Measurements from ENCODE around the gene ZNF518A.

ZNF518A gene

DNA sequence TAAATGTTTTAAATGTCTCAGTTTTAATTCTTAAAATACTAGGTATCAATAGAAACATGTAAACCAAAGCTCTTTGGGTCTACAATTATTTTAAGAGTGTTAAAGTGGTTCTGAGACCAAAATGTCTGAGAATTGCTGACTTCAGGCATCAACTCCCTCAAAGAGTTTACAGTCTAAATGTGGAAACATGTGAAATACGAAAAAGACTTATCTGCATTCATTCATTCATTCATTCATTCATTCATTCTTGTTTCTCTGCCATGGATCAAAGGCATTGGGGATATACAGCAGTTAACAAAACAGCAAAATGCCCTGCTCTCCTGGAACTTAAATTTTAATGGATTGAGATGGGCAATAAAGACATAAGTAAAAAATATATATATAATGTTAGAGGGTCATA lies 71.4 kb downstream of the ZNF518A start:
- Histone ChIP-seq H3K36me3 (replicated peaks; ENCODE audit: insufficient read depth, low read length) (peaks cover 5% of the 10 kb centered on the region; the same call in 1 of the 2 replicates), H3K4me2 (ENCODE audit: low read depth, low read length) (no peak overlapping the region), H2AFZ (ENCODE audit: low read length) (no peak overlapping the region), H3K9me2 (replicated peaks; ENCODE audit: insufficient read depth, low read length) (no peaks in the 10 kb centered on the region), H3K79me2 (ENCODE audit: low read length) (no peaks in the 10 kb centered on the region), H3K9me3 (replicated peaks; ENCODE audit: insufficient read depth, low read length) (no peaks in the 10 kb centered on the region), H3K27me3 (replicated peaks; ENCODE audit: insufficient read depth, low read length) (no peaks in the 10 kb centered on the region), H3K4me3 (ENCODE audit: low read length) (no peak overlapping the region), H4K20me1 (ENCODE audit: insufficient read depth, low read length) (no peaks in the 10 kb centered on the region), H3K4me1 (ENCODE audit: low read length) (no peaks in the 10 kb centered on the region), H3F3A (ENCODE audit: insufficient read depth, low read length) (no peaks in the 10 kb centered on the region), H3K27ac (ENCODE audit: low read length) (no peak overlapping the region), H3K9ac (ENCODE audit: low read length) (no peak overlapping the region)
- no peak for DNase-seq
- no peak for TF ChIP-seq EZH2phosphoT487 (IDR thresholded peaks at IDR 0.05; ENCODE audit: low read length)
- TF ChIP-seq EZH2 (optimal IDR thresholded peaks at IDR 0.05; ENCODE audit: low read depth, low read length) = no peak
- TF ChIP-seq, protein P1, sequence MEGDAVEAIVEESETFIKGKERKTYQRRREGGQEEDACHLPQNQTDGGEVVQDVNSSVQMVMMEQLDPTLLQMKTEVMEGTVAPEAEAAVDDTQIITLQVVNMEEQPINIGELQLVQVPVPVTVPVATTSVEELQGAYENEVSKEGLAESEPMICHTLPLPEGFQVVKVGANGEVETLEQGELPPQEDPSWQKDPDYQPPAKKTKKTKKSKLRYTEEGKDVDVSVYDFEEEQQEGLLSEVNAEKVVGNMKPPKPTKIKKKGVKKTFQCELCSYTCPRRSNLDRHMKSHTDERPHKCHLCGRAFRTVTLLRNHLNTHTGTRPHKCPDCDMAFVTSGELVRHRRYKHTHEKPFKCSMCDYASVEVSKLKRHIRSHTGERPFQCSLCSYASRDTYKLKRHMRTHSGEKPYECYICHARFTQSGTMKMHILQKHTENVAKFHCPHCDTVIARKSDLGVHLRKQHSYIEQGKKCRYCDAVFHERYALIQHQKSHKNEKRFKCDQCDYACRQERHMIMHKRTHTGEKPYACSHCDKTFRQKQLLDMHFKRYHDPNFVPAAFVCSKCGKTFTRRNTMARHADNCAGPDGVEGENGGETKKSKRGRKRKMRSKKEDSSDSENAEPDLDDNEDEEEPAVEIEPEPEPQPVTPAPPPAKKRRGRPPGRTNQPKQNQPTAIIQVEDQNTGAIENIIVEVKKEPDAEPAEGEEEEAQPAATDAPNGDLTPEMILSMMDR (IDR thresholded peaks at IDR 0.05; ENCODE audit: low read length) = no peak

DNA sequence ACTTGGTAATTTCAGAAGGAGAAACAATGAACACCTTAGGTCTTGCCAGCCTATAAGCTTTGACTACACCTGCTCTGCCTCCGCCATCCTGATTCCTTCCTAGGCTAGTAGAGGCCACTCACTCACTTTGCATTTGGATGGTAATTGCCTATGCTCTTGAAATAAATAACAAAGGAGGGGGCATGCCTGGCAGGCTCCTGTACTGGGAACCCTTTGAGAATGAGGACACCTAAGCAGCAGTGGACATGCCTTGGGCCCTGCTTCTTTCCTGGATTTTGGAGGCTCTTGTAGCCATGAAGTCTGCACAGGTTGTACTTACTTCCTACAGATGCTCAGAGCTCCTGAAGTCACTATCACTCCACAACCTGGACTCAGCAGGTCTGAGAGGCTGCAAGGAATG lies 75.5 kb downstream of the ZNF518A start:
- Histone ChIP-seq H3K4me2 (ENCODE audit: low read depth, low read length) (no peak overlapping the region), H3K79me2 (ENCODE audit: low read length) (no peaks in the 10 kb centered on the region), H3K36me3 (replicated peaks; ENCODE audit: insufficient read depth, low read length) (peaks cover 4% of the 10 kb centered on the region; the same call in 1 of the 2 replicates), H3K4me3 (ENCODE audit: low read length) (no peak overlapping the region), H3K27ac (ENCODE audit: low read length) (no peak overlapping the region), H3K27me3 (replicated peaks; ENCODE audit: insufficient read depth, low read length) (no peaks in the 10 kb centered on the region), H3F3A (ENCODE audit: insufficient read depth, low read length) (peaks cover 14% of the 10 kb centered on the region), H4K20me1 (ENCODE audit: insufficient read depth, low read length) (no peaks in the 10 kb centered on the region), H3K4me1 (ENCODE audit: low read length) (peaks cover 17% of the 10 kb centered on the region), H3K9ac (ENCODE audit: low read length) (no peak overlapping the region), H3K9me2 (replicated peaks; ENCODE audit: insufficient read depth, low read length) (no peaks in the 10 kb centered on the region), H2AFZ (ENCODE audit: low read length) (no peak overlapping the region), H3K9me3 (replicated peaks; ENCODE audit: insufficient read depth, low read length) (no peaks in the 10 kb centered on the region)
- DNase-seq = no peak
- TF ChIP-seq, protein P1 (IDR thresholded peaks at IDR 0.05; ENCODE audit: low read length) = no peak
- no peak for TF ChIP-seq EZH2phosphoT487 (IDR thresholded peaks at IDR 0.05; ENCODE audit: low read length)
- TF ChIP-seq EZH2 (optimal IDR thresholded peaks at IDR 0.05; ENCODE audit: low read depth, low read length) = no peak

DNA sequence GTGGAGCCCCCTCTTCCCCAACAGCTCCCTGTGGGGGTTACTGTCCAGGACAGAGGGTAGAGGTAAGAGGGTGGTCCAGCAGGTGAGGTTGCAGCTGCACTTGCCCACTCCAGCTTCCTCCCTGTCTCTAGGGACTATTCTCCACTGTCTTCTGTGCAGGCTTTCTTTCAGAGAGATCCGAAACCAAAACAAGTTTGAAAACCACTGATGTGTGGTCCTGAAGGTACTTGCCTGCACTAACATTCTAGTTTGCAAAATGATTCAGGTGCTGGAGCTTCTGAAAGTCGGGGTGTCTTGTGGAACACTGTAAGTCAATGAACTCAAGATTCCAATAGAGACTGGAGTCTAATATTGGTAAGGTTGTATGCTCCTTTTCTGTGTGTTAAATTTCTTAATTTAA lies 78.2 kb downstream of the ZNF518A start:
- TF ChIP-seq EZH2 (optimal IDR thresholded peaks at IDR 0.05; ENCODE audit: low read depth, low read length) (no peak), EZH2phosphoT487 (IDR thresholded peaks at IDR 0.05; ENCODE audit: low read length) (no peak)
- TF ChIP-seq, protein P1 (IDR thresholded peaks at IDR 0.05; ENCODE audit: low read length) = no peak
- no peak overlapping the region for H2AFZ ChIP-seq (ENCODE audit: low read length)
- H3K9me3 ChIP-seq (replicated peaks; ENCODE audit: insufficient read depth, low read length) = no peaks in the 10 kb centered on the region
- no peaks in the 10 kb centered on the region for H3K79me2 ChIP-seq (ENCODE audit: low read length)
- no peaks in the 10 kb centered on the region for H4K20me1 ChIP-seq (ENCODE audit: insufficient read depth, low read length)
- H3K27me3 ChIP-seq (replicated peaks; ENCODE audit: insufficient read depth, low read length) = no peaks in the 10 kb centered on the region
- peaks cover 17% of the 10 kb centered on the region for H3K4me1 ChIP-seq (ENCODE audit: low read length)
- H3K9me2 ChIP-seq (replicated peaks; ENCODE audit: insufficient read depth, low read length) = no peaks in the 10 kb centered on the region
- H3K36me3 ChIP-seq (replicated peaks; ENCODE audit: insufficient read depth, low read length) = peaks cover 4% of the 10 kb centered on the region; the same call in 1 of the 2 replicates
- peak overlapping the region; percentile 44; the same call in 1 of the 2 replicates for H3K4me2 ChIP-seq (ENCODE audit: low read depth, low read length)
- no peak overlapping the region for H3K4me3 ChIP-seq (ENCODE audit: low read length)
- no peak overlapping the region for H3K9ac ChIP-seq (ENCODE audit: low read length)
- peak; percentile 89 for DNase-seq
- H3F3A ChIP-seq (ENCODE audit: insufficient read depth, low read length) = peaks cover 14% of the 10 kb centered on the region
- H3K27ac ChIP-seq (ENCODE audit: low read length) = peak overlapping the region; percentile 58; the same call in 1 of the 2 replicates

Data from MM.1S (cell line).